Ascending aorta (tissue), 2 donors: Measurements from ENCODE around the gene CATSPER3. TPM values are rescaled to one million over a fixed set of nuclear protein-coding genes. Genes with fewer than 3 reads are reported as not detected.

Experiments used
- DNase-seq, 2 donors: peaks; one replicate each; pipeline ENCODE4 v3.0.0-alpha.2; 2019; ENCODE audit warnings: low spot score in 2 of 2
- H3K27ac ChIP-seq, 2 donors: fragments of 200-600 bp; sonication (generic); one replicate each; pipeline ENCODE4 v1.5.1; 2016 to 2017; ENCODE audit warnings: mild to moderate bottlenecking in 1 of 2
- H3K27me3 ChIP-seq: fragments of 200-600 bp; sonication (generic); one replicate; pipeline ENCODE4 v1.5.1; 2017
- H3K36me3 ChIP-seq, 2 donors: fragments of 200-600 bp; sonication (generic); one replicate each; pipeline ENCODE4 v1.5.1; 2016
- H3K4me1 ChIP-seq, 2 donors: fragments of 200-600 bp; sonication (generic); one replicate each; pipeline ENCODE4 v1.5.1; 2016 to 2017; ENCODE audit warnings: mild to moderate bottlenecking in 1 of 2
- H3K4me3 ChIP-seq, 2 donors: fragments of 200-600 bp; sonication (generic); one replicate each; pipeline ENCODE4 v1.5.1; 2016 to 2017; ENCODE audit warnings: mild to moderate bottlenecking in 1 of 2
- H3K9me3 ChIP-seq, 2 donors: fragments of 200-600 bp; sonication (generic); one replicate each; pipeline ENCODE4 v1.5.1; 2016
- CTCF ChIP-seq, 3 experiments: fragments of 200-600 bp in 2 of 3; fragments of 450-650 bp in 1 of 3; sonication (generic) in 2 of 3; IDR thresholded peaks; one replicate each; pipeline ENCODE4 v1.5.1; 2016 to 2019; ENCODE audit warnings: antibody characterized with exemption in 3 of 3, mild to moderate bottlenecking in 1 of 3, moderate library complexity in 1 of 3
- intact Hi-C: fragments of 100-400 bp; cut with DNase I; formaldehyde crosslinking; loops from one replicate; pipeline ENCODE4 v1.15.1; 2023
- total RNA-seq: library from RNA; depleted of rRNA; stranded (reverse); fragments of >200 nt; gene quantifications from one replicate; pipeline ENCODE4 v1.1.0, GENCODE V29; 2016

CATSPER3 gene
- total RNA-seq, 1 donor from 2014 or later = not detected

- Histone ChIP-seq H3K9me3 (no peaks in the 10 kb centered on the region), H3K36me3 (no peaks in the 10 kb centered on the region), H3K4me1 (no peaks in the 10 kb centered on the region), H3K27me3 (no peaks in the 10 kb centered on the region), H3K4me3 (no peak overlapping the region), H3K27ac (no peak overlapping the region)
- intact Hi-C loops = no loop called here
- no peak for TF ChIP-seq CTCF (IDR thresholded peaks at IDR 0.05)
- no peak for DNase-seq
These were observed 23.1 kb upstream of the CATSPER3 start for GRCh38 chr5:134944630-134945029.

DNA sequence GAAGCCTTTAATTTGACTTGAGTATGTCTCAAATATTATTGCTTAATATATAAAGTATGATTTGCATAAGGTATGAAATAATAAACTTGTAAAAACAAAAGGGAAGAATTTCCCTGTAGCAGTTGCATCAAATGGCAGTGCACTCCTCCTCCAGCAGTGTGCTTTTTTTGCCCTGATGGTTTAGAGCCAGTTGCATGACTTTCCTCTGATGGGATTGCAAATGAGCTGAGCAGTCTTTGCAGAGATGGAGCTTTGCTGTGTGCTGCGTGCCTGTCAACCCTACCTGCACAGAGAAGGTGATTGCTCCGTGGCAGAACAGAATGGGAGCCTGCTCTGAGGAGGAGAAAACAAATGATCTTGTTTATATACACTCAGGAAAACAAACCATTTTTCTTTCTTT lies 22.7 kb upstream of the CATSPER3 start:
- Histone ChIP-seq H3K27ac (no peak overlapping the region), H3K27me3 (no peaks in the 10 kb centered on the region), H3K4me3 (no peak overlapping the region), H3K9me3 (no peaks in the 10 kb centered on the region), H3K36me3 (no peaks in the 10 kb centered on the region), H3K4me1 (no peaks in the 10 kb centered on the region)
- no peak for TF ChIP-seq CTCF (IDR thresholded peaks at IDR 0.05)
- intact Hi-C loops = no loop called here
- DNase-seq = no peak

DNA sequence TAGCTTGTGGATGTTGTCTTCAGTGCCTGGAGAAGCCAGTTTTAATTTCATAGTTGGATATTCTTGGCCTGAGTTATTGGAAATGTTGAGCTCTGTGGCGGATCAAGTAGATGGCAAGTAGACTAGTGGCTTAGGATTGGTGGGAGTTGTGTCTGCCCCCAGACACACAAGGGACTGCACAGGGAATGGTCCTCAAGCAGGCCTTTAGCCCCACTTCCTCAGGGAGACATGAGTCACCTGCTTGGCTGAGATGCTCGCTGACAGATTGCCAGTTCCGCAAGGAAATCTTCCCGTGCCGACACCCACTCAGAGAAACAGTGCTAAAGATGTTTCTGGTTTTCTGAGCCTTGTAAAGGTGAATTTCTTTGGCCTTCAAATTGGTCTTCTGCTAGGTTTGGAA lies 18.8 kb upstream of the CATSPER3 start:
- no peaks in the 10 kb centered on the region for H3K36me3 ChIP-seq
- intact Hi-C loops = no loop called here
- H3K4me3 ChIP-seq = no peak overlapping the region
- no peaks in the 10 kb centered on the region for H3K27me3 ChIP-seq
- H3K4me1 ChIP-seq = no peaks in the 10 kb centered on the region
- TF ChIP-seq CTCF (IDR thresholded peaks at IDR 0.05) = no peak
- peaks cover 0 to under 1% of the 10 kb centered on the region in 2 donors for H3K9me3 ChIP-seq
- DNase-seq = no peak
- no peak overlapping the region for H3K27ac ChIP-seq

GRCh38 chr5:134949316-134949715 lies 18.4 kb upstream of the CATSPER3 start:
- Histone ChIP-seq H3K36me3 (no peaks in the 10 kb centered on the region), H3K4me1 (no peaks in the 10 kb centered on the region), H3K27me3 (no peaks in the 10 kb centered on the region), H3K27ac (no peak overlapping the region), H3K9me3 (peaks cover 0 to 3% of the 10 kb centered on the region in 2 donors), H3K4me3 (no peak overlapping the region)
- intact Hi-C loops = no loop called here
- no peak for DNase-seq
- no peak for TF ChIP-seq CTCF (IDR thresholded peaks at IDR 0.05)

DNA sequence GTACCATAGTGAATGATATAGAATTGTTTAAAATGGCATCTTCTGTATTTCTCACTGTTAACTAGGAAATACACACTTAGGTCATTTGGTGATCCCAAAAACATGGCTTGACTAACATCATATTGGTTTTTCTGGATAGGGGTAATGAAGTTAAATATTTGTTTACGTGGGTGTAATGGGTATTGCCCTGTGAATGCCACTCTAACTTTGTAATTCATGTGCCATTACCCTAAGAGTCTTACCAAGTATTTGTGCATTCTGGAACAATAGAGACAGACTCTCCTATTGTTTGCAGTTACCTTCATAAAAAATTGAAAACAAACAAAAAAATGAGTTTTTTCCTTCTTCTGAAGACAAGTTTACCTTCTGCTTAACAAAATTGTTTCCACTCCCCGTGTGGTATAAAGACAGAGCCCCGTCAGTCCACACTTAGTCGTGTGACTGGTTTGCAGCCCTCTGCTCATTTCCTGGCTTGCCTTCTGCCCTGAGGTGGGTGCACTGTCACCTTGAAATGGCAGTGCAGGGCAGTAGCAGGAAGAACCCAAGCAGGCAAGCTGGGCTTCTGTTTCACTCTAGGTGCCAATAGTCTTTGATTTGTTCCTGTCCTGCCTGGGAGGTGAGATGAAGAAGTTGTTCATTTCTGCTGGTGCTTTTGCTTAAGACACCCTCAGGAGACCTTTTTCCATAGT lies 9.6 kb upstream of the CATSPER3 start:
- Histone ChIP-seq H3K9me3 (peaks cover 5 to 11% of the 10 kb centered on the region in 2 donors), H3K4me3 (no peak overlapping the region), H3K27me3 (no peaks in the 10 kb centered on the region), H3K36me3 (peaks cover 9 to 14% of the 10 kb centered on the region in 2 donors), H3K27ac (no peak overlapping the region), H3K4me1 (no peaks in the 10 kb centered on the region)
- no peak for TF ChIP-seq CTCF (IDR thresholded peaks at IDR 0.05)
- intact Hi-C loops = no loop called here
- no peak for DNase-seq

DNA sequence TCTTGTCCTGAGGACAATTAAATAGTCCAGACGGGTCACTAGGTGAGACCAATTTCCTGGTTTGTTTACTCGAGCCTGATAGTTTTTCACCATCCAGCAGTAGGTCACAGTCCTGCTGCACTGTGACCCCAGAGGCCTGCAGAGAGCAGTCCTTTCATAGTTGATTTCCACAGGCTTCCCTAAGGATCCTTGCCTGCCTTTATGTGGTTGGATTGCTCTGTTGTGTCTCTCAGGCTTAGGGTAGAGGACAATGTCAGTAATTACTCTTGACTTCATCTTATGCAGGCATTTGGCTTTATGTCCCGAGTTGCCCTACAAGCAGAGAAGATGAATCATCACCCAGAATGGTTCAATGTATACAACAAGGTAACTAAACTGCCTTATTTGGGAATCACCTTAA lies 9.0 kb upstream of the CATSPER3 start:
- Histone ChIP-seq H3K27ac (no peak overlapping the region), H3K4me3 (no peak overlapping the region), H3K4me1 (no peaks in the 10 kb centered on the region), H3K27me3 (no peaks in the 10 kb centered on the region), H3K36me3 (peaks cover 10 to 14% of the 10 kb centered on the region in 2 donors), H3K9me3 (peaks cover 5 to 11% of the 10 kb centered on the region in 2 donors)
- DNase-seq = no peak
- intact Hi-C loops = no loop called here
- TF ChIP-seq CTCF (IDR thresholded peaks at IDR 0.05) = no peak
